RWPE1 (cell line): ENCODE results near the gene CALN1.

Source experiments
- CTCF ChIA-PET: fragments of 350-600 bp; sonication (Branson Sonifier 250); formaldehyde crosslinking; extraction: SDS; loops from one replicate; lab custom pipeline; 2021; lab: Yijun Ruan, JAX
- POLR2A ChIA-PET: fragments of 400-600 bp; formaldehyde crosslinking; extraction: SDS; loops from one replicate; lab custom pipeline; 2020; ENCODE audit warnings: antibody characterized with exemption; ENCODE audit not compliant: low non-redundant PET; lab: Yijun Ruan, JAX
- DNase-seq: peaks from one replicate; pipeline ENCODE4 v3.0.0; 2012; ENCODE audit warnings: low spot score
- H3K27ac ChIP-seq: fragments of 450-650 bp; 2 replicates; pipeline ENCODE4 v1.5.1; 2017
- TF ChIP-seq, protein P1 (sequence below): fragments of 450-650 bp; conservative IDR thresholded peaks from 2 replicates; pipeline ENCODE4 v1.5.1; 2017; ENCODE audit warnings: low read depth, mild to moderate bottlenecking

Gene CALN1

DNA sequence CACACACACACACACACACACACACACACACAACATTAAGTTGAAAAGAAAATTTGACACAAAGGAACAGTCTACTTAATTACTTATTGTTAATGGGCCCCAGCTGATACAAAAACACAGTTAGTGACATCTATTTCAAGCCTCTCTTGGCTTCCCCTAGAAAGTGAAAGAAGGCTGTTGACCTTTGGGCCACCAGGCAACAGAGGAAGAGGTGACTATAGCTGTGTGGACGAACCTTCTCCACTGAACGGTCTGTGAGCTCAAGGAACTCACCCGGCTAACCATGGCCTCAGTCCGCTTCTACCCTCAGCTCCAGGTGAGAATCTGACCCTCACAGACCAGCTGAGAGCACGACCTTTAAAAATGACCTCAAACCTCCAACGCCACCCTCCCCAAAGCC lies 32.9 kb upstream of the CALN1 start:
- no peak for DNase-seq
- POLR2A ChIA-PET = no interaction called here
- no peak overlapping the region for H3K27ac ChIP-seq
- TF ChIP-seq, protein P1, sequence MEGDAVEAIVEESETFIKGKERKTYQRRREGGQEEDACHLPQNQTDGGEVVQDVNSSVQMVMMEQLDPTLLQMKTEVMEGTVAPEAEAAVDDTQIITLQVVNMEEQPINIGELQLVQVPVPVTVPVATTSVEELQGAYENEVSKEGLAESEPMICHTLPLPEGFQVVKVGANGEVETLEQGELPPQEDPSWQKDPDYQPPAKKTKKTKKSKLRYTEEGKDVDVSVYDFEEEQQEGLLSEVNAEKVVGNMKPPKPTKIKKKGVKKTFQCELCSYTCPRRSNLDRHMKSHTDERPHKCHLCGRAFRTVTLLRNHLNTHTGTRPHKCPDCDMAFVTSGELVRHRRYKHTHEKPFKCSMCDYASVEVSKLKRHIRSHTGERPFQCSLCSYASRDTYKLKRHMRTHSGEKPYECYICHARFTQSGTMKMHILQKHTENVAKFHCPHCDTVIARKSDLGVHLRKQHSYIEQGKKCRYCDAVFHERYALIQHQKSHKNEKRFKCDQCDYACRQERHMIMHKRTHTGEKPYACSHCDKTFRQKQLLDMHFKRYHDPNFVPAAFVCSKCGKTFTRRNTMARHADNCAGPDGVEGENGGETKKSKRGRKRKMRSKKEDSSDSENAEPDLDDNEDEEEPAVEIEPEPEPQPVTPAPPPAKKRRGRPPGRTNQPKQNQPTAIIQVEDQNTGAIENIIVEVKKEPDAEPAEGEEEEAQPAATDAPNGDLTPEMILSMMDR = no peak
- CTCF ChIA-PET = no interaction called here

DNA sequence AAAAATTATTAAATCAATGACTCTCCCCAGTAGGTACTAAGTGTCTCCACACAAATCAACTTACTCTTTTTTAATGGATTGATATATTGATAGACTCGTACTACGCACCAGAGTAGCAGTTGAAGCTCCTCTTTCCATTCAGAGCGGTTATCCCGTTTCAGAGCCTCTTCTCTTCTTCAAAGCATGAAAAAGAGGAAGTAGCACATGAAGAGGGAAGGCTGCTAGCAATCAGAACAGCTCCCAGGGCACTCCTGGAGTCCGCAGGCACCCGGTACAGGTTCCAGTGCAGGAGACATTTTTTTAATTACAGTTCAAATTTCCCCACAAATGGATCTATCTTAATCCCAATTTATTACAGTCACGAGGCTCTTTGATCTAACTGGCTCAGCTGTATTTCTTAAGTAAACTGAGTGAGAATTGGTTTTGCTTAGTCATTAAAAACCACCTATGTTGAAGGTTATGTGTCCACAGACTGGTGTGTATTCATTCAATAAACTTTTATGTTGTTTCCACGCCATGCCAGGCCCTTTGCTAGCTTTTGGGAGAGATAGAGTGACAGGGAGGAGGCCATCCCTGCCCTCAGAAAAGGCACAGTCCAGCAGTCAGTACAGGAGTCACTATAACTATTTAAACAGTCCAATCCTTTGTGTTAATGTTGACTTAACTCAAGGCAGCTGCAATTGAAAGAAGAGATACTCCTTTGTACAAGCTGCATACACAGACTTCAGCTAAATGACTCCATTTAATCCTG lies 32.1 kb upstream of the CALN1 start:
- ChIA-PET POLR2A (no interaction called here), CTCF (interaction anchor here (0.6 kb wide), 1 partner anchor 51 kb away, joined by 4 read pairs; no protein-coding TSS in a partner anchor)
- DNase-seq = no peak
- TF ChIP-seq, protein P1 = no peak
- no peak overlapping the region for H3K27ac ChIP-seq

DNA sequence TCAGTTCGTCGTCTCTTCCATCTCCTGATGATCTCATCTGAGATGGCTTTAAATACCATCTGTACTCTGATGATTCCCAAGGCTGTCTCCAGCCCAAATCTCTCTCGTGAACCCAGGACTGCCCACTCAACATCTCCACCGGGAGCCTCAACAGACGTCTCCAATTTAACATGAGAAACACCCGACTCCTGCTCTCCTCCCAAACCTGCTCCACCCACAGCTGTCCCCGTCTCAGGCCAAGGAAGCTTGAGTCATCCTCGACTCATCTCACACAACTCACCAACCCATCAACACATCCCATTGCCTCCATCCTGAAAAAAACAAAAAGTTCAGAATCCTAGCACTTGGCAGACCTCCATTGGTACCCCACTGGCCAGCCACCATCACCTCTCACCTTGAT lies 29.7 kb upstream of the CALN1 start:
- TF ChIP-seq, protein P1 = no peak
- ChIA-PET CTCF (interaction anchor here (1.1 kb wide), 1 partner anchor 53 kb away, joined by 3 read pairs; no protein-coding TSS in a partner anchor), POLR2A (no interaction called here)
- DNase-seq = peak; percentile 20
- H3K27ac ChIP-seq = no peak overlapping the region

DNA sequence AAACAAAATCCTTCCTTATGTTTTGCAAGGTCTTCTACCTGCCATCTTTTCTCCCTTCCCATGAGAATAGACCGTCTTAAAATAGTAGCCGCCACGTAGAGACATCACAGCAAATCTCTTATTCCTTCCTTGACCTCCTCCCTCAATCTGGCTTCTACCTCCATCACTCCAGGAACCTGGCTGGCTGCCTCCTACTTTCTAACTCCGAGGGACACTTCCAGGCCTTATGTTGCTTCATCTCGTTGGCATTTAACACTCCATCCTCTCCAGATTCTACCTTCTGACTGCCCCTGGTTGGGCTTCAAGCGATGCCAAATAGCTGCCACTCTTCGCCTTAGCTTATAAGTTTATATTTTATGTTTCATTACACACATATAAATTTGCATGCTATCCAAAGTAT lies 26.4 kb upstream of the CALN1 start:
- ChIA-PET CTCF (interaction anchor here (0.7 kb wide), 1 partner anchor 686 kb away, joined by 3 read pairs; no protein-coding TSS in a partner anchor), POLR2A (no interaction called here)
- no peak for DNase-seq
- H3K27ac ChIP-seq = no peak overlapping the region
- TF ChIP-seq, protein P1 = no peak

DNA sequence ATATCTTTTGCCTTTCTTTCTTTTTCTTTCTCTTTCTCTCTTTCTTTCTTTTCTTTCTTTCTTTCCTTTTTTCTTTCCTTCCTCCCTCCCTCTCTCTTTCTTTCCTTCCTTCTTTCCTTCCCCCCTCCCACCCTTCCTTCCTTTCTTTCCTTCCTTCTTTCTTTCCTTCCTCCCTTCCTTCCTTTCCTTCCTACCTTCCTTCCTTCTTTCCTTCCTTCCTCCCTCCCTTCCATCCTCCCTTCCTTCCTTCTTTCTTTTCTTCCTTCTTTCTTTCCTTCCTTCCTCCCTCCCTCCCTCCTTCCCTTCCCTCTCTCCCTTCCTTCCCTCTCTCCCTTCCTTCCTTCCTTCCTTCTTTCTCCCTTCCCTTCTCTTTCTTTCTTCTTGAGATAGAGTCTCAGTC lies 25.5 kb upstream of the CALN1 start:
- no peak for DNase-seq
- POLR2A ChIA-PET = no interaction called here
- TF ChIP-seq, protein P1 = no peak
- CTCF ChIA-PET = interaction anchor here (0.7 kb wide), 1 partner anchor 685 kb away, joined by 3 read pairs; no protein-coding TSS in a partner anchor
- H3K27ac ChIP-seq = no peak overlapping the region

DNA sequence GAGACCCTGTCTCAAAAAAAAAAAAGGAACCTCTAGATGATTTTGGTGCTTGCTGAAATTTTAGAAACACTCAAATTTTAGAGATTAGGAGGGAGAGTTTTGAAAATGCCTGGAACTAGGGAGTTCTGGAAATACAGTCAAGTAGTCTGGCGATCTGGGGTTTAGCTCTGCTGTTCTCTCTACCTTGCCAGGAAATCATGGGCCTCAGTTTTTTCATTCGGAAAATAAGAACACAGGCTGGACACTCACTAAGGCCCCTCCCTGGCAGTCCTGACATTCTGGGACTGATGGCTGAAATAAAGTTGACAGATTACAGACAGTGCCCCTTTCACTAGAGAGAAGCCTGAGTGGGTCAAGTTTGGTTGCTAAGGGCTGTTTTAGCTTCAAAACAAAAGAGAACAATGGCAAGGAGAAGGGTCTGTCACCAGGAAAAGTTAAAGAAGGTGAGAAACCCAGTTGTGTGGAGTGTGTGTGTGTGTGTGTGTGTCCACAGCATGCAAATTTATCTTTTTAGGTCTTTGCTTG lies 25.0 kb upstream of the CALN1 start:
- no peak for DNase-seq
- TF ChIP-seq, protein P1 = no peak
- CTCF ChIA-PET = no interaction called here
- H3K27ac ChIP-seq = no peak overlapping the region
- POLR2A ChIA-PET = interaction anchor here (0.5 kb wide), 1 partner anchor 548 kb away, joined by 5 read pairs; no protein-coding TSS in a partner anchor
